Testis (tissue), 3 donors: ENCODE results near the gene FAHD2A. TPM values are rescaled to one million over a fixed set of nuclear protein-coding genes. Genes with fewer than 3 reads are reported as not detected.

Source experiments
- DNase-seq: peaks from one replicate; pipeline ENCODE4 v3.0.0-alpha.2; 2019
- H3K27ac ChIP-seq, 2 donors: fragments of 200-600 bp; sonication (generic); one replicate each; pipeline ENCODE4 v1.5.1; 2019
- H3K27me3 ChIP-seq: fragments of 200-600 bp; sonication (generic); one replicate; pipeline ENCODE4 v1.5.1; 2019
- H3K36me3 ChIP-seq: fragments of 200-600 bp; sonication (generic); one replicate; pipeline ENCODE4 v1.5.1; 2017; ENCODE audit warnings: low read depth; ENCODE audit errors: missing control alignments
- H3K4me1 ChIP-seq: fragments of 200-600 bp; sonication (generic); one replicate; pipeline ENCODE4 v1.5.1; 2019
- H3K4me3 ChIP-seq, 2 donors: fragments of 200-600 bp; sonication (generic); one replicate each; pipeline ENCODE4 v1.5.1; 2017 to 2019
- H3K9me3 ChIP-seq: fragments of 200-600 bp; sonication (generic); one replicate; pipeline ENCODE4 v1.5.1; 2017
- CTCF ChIP-seq, 3 experiments: fragments of 450-650 bp in 2 of 3; fragments of 200-600 bp in 1 of 3; sonication (generic) in 1 of 3; IDR thresholded peaks; one replicate each; pipeline ENCODE4 v1.5.1; 2016 to 2019; ENCODE audit warnings: antibody characterized with exemption in 3 of 3, mild to moderate bottlenecking in 2 of 3, moderate library complexity in 1 of 3
- POLR2A ChIP-seq: fragments of 450-650 bp; IDR thresholded peaks from one replicate; pipeline ENCODE4 v1.6.1; 2017; ENCODE audit warnings: antibody characterized with exemption, mild to moderate bottlenecking, moderate library complexity
- WGBS, 2 donors: methylation state at CpG; one replicate each; pipeline ENCODE4 v1.1.5; 2018; 5-methylcytosine and 5-hydroxymethylcytosine counted together
- intact Hi-C: fragments of 100-400 bp; cut with DNase I; formaldehyde crosslinking; loops from one replicate; pipeline ENCODE4 v1.15.1; 2023; ENCODE audit warnings: low total_unique reads
- polyA plus RNA-seq: library from polyadenylated mRNA; stranded (reverse); fragments of 350-450 nt; fragmentation: Illumina TruSeq; extraction: RNeasy Lipid Tissue Mini Kit (QIAGEN cat#74804); gene quantifications from one replicate; pipeline ENCODE4 v1.2.3, GENCODE V29; 2014; ENCODE audit warnings: low read depth, low replicate concordance; ENCODE audit not compliant: insufficient read depth
- total RNA-seq, 2 donors: library from RNA; depleted of rRNA; stranded (reverse); fragments of >200 nt; gene quantifications; one replicate each; pipeline ENCODE4 v1.2.3, GENCODE V29; 2016

Gene FAHD2A
- total and polyA plus RNA-seq, 3 donors from 2014 or later = 48.5 to 73.8 (median 48.9) TPM

- peak; percentile 79 for DNase-seq
- no peak overlapping the region for H3K4me3 ChIP-seq
- peak; percentile 75 to 96 (median 90) for TF ChIP-seq CTCF (IDR thresholded peaks at IDR 0.05)
- no peak for TF ChIP-seq POLR2A
Measured at GRCh38 chr2:95389245-95390119, 13.0 kb upstream of the FAHD2A start.

GRCh38 chr2:95390272-95390880 lies 12.1 kb upstream of the FAHD2A start:
- Histone ChIP-seq H3K9me3 (no peaks in the 10 kb centered on the region), H3K4me1 (peaks cover 44% of the 10 kb centered on the region), H3K27ac (no peak overlapping the region), H3K36me3 (no peaks in the 10 kb centered on the region), H3K4me3 (no peak overlapping the region), H3K27me3 (no peaks in the 10 kb centered on the region)
- no peak for DNase-seq
- 94 to 100% methylated on average over 2 to 4 of the region's 4 CpGs for WGBS, 2 donors
- intact Hi-C loops = no loop called here
- TF ChIP-seq CTCF (IDR thresholded peaks at IDR 0.05) = no peak
- TF ChIP-seq POLR2A = no peak

More at GRCh38 chr2:95389245-95390119, 13.0 kb upstream of the FAHD2A start:
- H3K27me3 ChIP-seq = no peaks in the 10 kb centered on the region
- peaks cover 53% of the 10 kb centered on the region for H3K4me1 ChIP-seq
- no peaks in the 10 kb centered on the region for H3K36me3 ChIP-seq
- intact Hi-C loops = loop anchor here (5.0 kb wide), 1 partner anchor 42 kb away; no protein-coding TSS in a partner anchor
- WGBS, 2 donors = 53% methylated on average over 33 to 46 of the region's 46 CpGs
- no peak overlapping the region for H3K27ac ChIP-seq
- no peaks in the 10 kb centered on the region for H3K9me3 ChIP-seq

GRCh38 chr2:95390881-95391321 lies 11.6 kb upstream of the FAHD2A start:
- DNase-seq = no peak
- intact Hi-C loops = no loop called here
- H3K27me3 ChIP-seq = no peaks in the 10 kb centered on the region
- TF ChIP-seq POLR2A = no peak
- no peak for TF ChIP-seq CTCF (IDR thresholded peaks at IDR 0.05)
- no peak overlapping the region for H3K27ac ChIP-seq
- WGBS, 2 donors = 90 to 94% methylated on average over 9 to 11 of the region's 11 CpGs
- peaks cover 39% of the 10 kb centered on the region for H3K4me1 ChIP-seq
- H3K4me3 ChIP-seq = no peak overlapping the region
- no peaks in the 10 kb centered on the region for H3K9me3 ChIP-seq
- H3K36me3 ChIP-seq = no peaks in the 10 kb centered on the region

GRCh38 chr2:95391641-95392310 lies 10.7 kb upstream of the FAHD2A start:
- WGBS, 2 donors = 43 to 46% methylated on average over 7 to 8 of the region's 8 CpGs
- intact Hi-C loops = no loop called here
- H3K27ac ChIP-seq = no peak overlapping the region

More at GRCh38 chr2:95391641-95392310, 10.7 kb upstream of the FAHD2A start:
- DNase-seq = peak; percentile 80
- Histone ChIP-seq H3K36me3 (no peaks in the 10 kb centered on the region), H3K27me3 (no peaks in the 10 kb centered on the region), H3K4me3 (no peak overlapping the region), H3K9me3 (no peaks in the 10 kb centered on the region), H3K4me1 (peaks cover 30% of the 10 kb centered on the region)
- TF ChIP-seq CTCF (IDR thresholded peaks at IDR 0.05) = no peak
- TF ChIP-seq POLR2A = no peak
